Spleen (tissue), 7 donors: ENCODE measurements around the gene ADRA2B.

Source experiments
- POLR2A ChIP-seq, 3 donors: fragments of 450-650 bp; IDR thresholded peaks; one replicate each; pipeline ENCODE4 v1.5.1; 2017; ENCODE audit warnings: antibody characterized with exemption in 3 of 3, mild to moderate bottlenecking in 1 of 3
- TF ChIP-seq, protein P1 (sequence below), 11 experiments: fragments of 200-600 bp in 7 of 11; fragments of 450-650 bp in 4 of 11; sonication (generic) in 4 of 11; IDR thresholded peaks in 8 of 11; conservative IDR thresholded peaks in 3 of 11; 1 replicate in 7 of 11; 2 replicates in 4 of 11; pipeline versions ENCODE4 v1.4.0 to v1.8.0; 2016 to 2021; ENCODE audit warnings: antibody characterized with exemption in 11 of 11, inconsistent platforms in 4 of 11, mild to moderate bottlenecking in 1 of 11
- donor health status: DM: no; HTN: no; CAD: no; lungs with moderate emphysema.
- donor health status: DM: no; HTN: no; CAD: no.
- donor health status: DM: no; HTN: no; CAD: no.

GRCh38 chr2:96146881-96147592 lies 30.7 kb upstream of the ADRA2B start:
- TF ChIP-seq, protein P1, sequence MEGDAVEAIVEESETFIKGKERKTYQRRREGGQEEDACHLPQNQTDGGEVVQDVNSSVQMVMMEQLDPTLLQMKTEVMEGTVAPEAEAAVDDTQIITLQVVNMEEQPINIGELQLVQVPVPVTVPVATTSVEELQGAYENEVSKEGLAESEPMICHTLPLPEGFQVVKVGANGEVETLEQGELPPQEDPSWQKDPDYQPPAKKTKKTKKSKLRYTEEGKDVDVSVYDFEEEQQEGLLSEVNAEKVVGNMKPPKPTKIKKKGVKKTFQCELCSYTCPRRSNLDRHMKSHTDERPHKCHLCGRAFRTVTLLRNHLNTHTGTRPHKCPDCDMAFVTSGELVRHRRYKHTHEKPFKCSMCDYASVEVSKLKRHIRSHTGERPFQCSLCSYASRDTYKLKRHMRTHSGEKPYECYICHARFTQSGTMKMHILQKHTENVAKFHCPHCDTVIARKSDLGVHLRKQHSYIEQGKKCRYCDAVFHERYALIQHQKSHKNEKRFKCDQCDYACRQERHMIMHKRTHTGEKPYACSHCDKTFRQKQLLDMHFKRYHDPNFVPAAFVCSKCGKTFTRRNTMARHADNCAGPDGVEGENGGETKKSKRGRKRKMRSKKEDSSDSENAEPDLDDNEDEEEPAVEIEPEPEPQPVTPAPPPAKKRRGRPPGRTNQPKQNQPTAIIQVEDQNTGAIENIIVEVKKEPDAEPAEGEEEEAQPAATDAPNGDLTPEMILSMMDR (IDR thresholded peaks at IDR 0.05 in 8 of 11, conservative IDR thresholded peaks at IDR 0.05 in 3 of 11): no peak
- no peak for TF ChIP-seq POLR2A (IDR thresholded peaks at IDR 0.05)
